GM23248 (cell line): ENCODE results near the gene HPSE. TPM values are rescaled to one million over a fixed set of nuclear protein-coding genes. Genes with fewer than 3 reads are reported as not detected.
A peak's percentile ranks its signal among the peaks of the same experiment; 100 is the strongest.

ENCODE experiments used
- DNase-seq: peaks from one replicate; pipeline ENCODE4 v3.0.0-alpha.2; 2015
- H2AFZ ChIP-seq: fragments of 200-600 bp; sonication (generic); 2 replicates; pipeline ENCODE4 v1.6.1; 2016; ENCODE audit warnings: antibody characterized with exemption
- H3F3A ChIP-seq: fragments of 200-600 bp; sonication (generic); 2 replicates; pipeline ENCODE4 v1.6.1; 2016; ENCODE audit warnings: mild to moderate bottlenecking, antibody characterized with exemption, mixed run types; ENCODE audit not compliant: insufficient read depth
- H3K27ac ChIP-seq: fragments of 200-600 bp; sonication (generic); 2 replicates; pipeline ENCODE4 v1.5.1; 2016; ENCODE audit warnings: mild to moderate bottlenecking
- H3K27me3 ChIP-seq: fragments of 200-600 bp; sonication (generic); replicated peaks from 2 replicates; pipeline ENCODE4 v1.6.1; 2016; ENCODE audit warnings: mild to moderate bottlenecking; ENCODE audit not compliant: insufficient read depth
- H3K36me3 ChIP-seq: fragments of 200-600 bp; sonication (generic); 2 replicates; pipeline ENCODE4 v1.6.1; 2016; ENCODE audit warnings: low read depth, mild to moderate bottlenecking
- H3K4me1 ChIP-seq: fragments of 200-600 bp; sonication (generic); 2 replicates; pipeline ENCODE4 v1.6.1; 2016; ENCODE audit warnings: mild to moderate bottlenecking; ENCODE audit not compliant: insufficient read depth
- H3K4me2 ChIP-seq: fragments of 200-600 bp; sonication (generic); one replicate; pipeline ENCODE4 v1.6.1; 2016; ENCODE audit warnings: mild to moderate bottlenecking; ENCODE audit not compliant: unreplicated experiment
- H3K4me3 ChIP-seq: fragments of 200-600 bp; sonication (generic); 2 replicates; pipeline ENCODE4 v1.5.1; 2016; ENCODE audit warnings: mild to moderate bottlenecking
- H3K79me2 ChIP-seq: fragments of 200-600 bp; sonication (generic); 2 replicates; pipeline ENCODE4 v1.6.1; 2016; ENCODE audit warnings: mild to moderate bottlenecking; ENCODE audit not compliant: insufficient read depth
- H3K9ac ChIP-seq: fragments of 200-600 bp; sonication (generic); 2 replicates; pipeline ENCODE4 v1.6.1; 2016; ENCODE audit warnings: mild to moderate bottlenecking
- H3K9me2 ChIP-seq: fragments of 200-600 bp; sonication (generic); 2 replicates; pipeline ENCODE4 v1.6.1; 2016; ENCODE audit warnings: mixed run types, mild to moderate bottlenecking, moderate library complexity; ENCODE audit not compliant: insufficient read depth
- H3K9me3 ChIP-seq: fragments of 200-600 bp; sonication (generic); one replicate; pipeline ENCODE4 v1.6.1; 2017; ENCODE audit warnings: low read depth
- H4K20me1 ChIP-seq: fragments of 200-600 bp; sonication (generic); 2 replicates; pipeline ENCODE4 v1.6.0; 2016; ENCODE audit not compliant: insufficient read depth
- EZH2 ChIP-seq: fragments of 200-600 bp; sonication (generic); IDR thresholded peaks from 2 replicates; pipeline ENCODE4 v1.6.1; 2018; ENCODE audit warnings: antibody characterized with exemption, mild to moderate bottlenecking; ENCODE audit not compliant: insufficient read depth, poor library complexity, severe bottlenecking
- EZH2phosphoT487 ChIP-seq: fragments of 200-600 bp; sonication (generic); IDR thresholded peaks from 2 replicates; pipeline ENCODE4 v1.6.1; 2018; ENCODE audit warnings: antibody characterized with exemption, moderate library complexity, mild to moderate bottlenecking, low read depth; ENCODE audit not compliant: insufficient read depth
- WGBS, 2 experiments: methylation state at CpG; one replicate each; pipeline ENCODE4 v1.1.6; 2015 to 2017; ENCODE audit warnings: low lambda C conversion rate in 2 of 2, low coverage in 1 of 2; ENCODE audit errors: missing lambda C conversion rate in 2 of 2; 5-methylcytosine and 5-hydroxymethylcytosine counted together
- in situ Hi-C: fragments of 300-500 bp; cut with MboI; formaldehyde crosslinking; loops from 2 replicates; pipeline ENCODE4 v1.15.0; 2020
- polyA plus RNA-seq: library from polyadenylated mRNA; unstranded; fragments of >200 nt; fragmentation: Nextera tagmentation; extraction: Ambion mirVana; gene quantifications from 2 replicates; pipeline ENCODE4 v1.2.1, GENCODE V29; 2016
- total RNA-seq: library from RNA; depleted of rRNA; stranded (reverse); fragments of >200 nt; shearing (Covaris generic); gene quantifications from 2 replicates; pipeline ENCODE4 v1.2.3, GENCODE V29; 2014; rRNA removed

The HPSE gene
- total RNA-seq (0.54 and 1.0 TPM in 2 replicates), polyA plus RNA-seq (0.96 and 1.5 TPM in 2 replicates)

GRCh38 chr4:83334425-83335241 is at the start of gene HPSE:
Gene HPSE, minus strand, starts transcription at chr4:83334848. Its CDS starts 66 bp downstream, at chr4:83334782.
- H3K9ac ChIP-seq, result peak within 1 kb of the TSS; percentile 51
- H3F3A ChIP-seq, result peaks cover 6% of the 10 kb centered on the region; the same call in 1 of the 2 replicates
- H3K4me1 ChIP-seq, result no peaks in the 10 kb centered on the region
- TF ChIP-seq EZH2phosphoT487, result no peak
- no peak for TF ChIP-seq EZH2
- no peaks in the 10 kb centered on the region for H3K79me2 ChIP-seq
- H2AFZ ChIP-seq, result peak within 1 kb of the TSS; percentile 85
- H3K9me2 ChIP-seq, result no peaks in the 10 kb centered on the region
- H3K36me3 ChIP-seq, result no peaks in the 10 kb centered on the region
- peaks cover 13% of the 10 kb centered on the region for H3K27me3 ChIP-seq
- peak within 1 kb of the TSS; percentile 76 for H3K4me3 ChIP-seq
- 2% methylated on average over 36 to 53 of the region's 63 CpGs for WGBS, 2 experiments
- H3K4me2 ChIP-seq, result peak within 1 kb of the TSS; percentile 81
- in situ Hi-C loops, result no loop called here
- H3K9me3 ChIP-seq, result no peaks in the 10 kb centered on the region
- no peaks in the 10 kb centered on the region for H4K20me1 ChIP-seq
- peak; percentile 63 for DNase-seq
- H3K27ac ChIP-seq, result no peak within 1 kb of the TSS

GRCh38 chr4:83382850-83383249 is 48.2 kb upstream of the HPSE start:
- in situ Hi-C loops, result no loop called here
- WGBS, 2 experiments, result 55 to 56% methylated on average over 2 of the region's 2 CpGs
- Histone ChIP-seq H3K27me3 (no peaks in the 10 kb centered on the region), H4K20me1 (no peaks in the 10 kb centered on the region), H3K27ac (no peak overlapping the region), H2AFZ (no peak overlapping the region), H3K79me2 (no peaks in the 10 kb centered on the region), H3K9me2 (no peaks in the 10 kb centered on the region), H3K9ac (no peak overlapping the region), H3K9me3 (no peaks in the 10 kb centered on the region), H3K4me1 (peaks cover 13% of the 10 kb centered on the region), H3F3A (no peaks in the 10 kb centered on the region), H3K4me3 (no peak overlapping the region), H3K36me3 (no peaks in the 10 kb centered on the region), H3K4me2 (no peak overlapping the region)
- no peak for DNase-seq
- no peak for TF ChIP-seq EZH2

- no peaks in the 10 kb centered on the region for H3K79me2 ChIP-seq
- H3F3A ChIP-seq, result no peaks in the 10 kb centered on the region
- H3K4me1 ChIP-seq, result no peaks in the 10 kb centered on the region
- H3K36me3 ChIP-seq, result no peaks in the 10 kb centered on the region
- H2AFZ ChIP-seq, result no peak overlapping the region
- in situ Hi-C loops, result no loop called here
- no peak for DNase-seq
- H3K9me2 ChIP-seq, result no peaks in the 10 kb centered on the region
- H3K9ac ChIP-seq, result no peak overlapping the region
- WGBS, 2 experiments, result 60 to 65% methylated on average over 4 of the region's 4 CpGs
- H3K27ac ChIP-seq, result no peak overlapping the region
- no peak overlapping the region for H3K4me3 ChIP-seq
- H3K27me3 ChIP-seq, result no peaks in the 10 kb centered on the region
- H3K4me2 ChIP-seq, result no peak overlapping the region
- no peaks in the 10 kb centered on the region for H3K9me3 ChIP-seq
- TF ChIP-seq EZH2phosphoT487, result no peak
- TF ChIP-seq EZH2, result no peak
- H4K20me1 ChIP-seq, result no peaks in the 10 kb centered on the region
These were observed 46.5 kb upstream of the HPSE start for GRCh38 chr4:83381173-83381572.

DNA sequence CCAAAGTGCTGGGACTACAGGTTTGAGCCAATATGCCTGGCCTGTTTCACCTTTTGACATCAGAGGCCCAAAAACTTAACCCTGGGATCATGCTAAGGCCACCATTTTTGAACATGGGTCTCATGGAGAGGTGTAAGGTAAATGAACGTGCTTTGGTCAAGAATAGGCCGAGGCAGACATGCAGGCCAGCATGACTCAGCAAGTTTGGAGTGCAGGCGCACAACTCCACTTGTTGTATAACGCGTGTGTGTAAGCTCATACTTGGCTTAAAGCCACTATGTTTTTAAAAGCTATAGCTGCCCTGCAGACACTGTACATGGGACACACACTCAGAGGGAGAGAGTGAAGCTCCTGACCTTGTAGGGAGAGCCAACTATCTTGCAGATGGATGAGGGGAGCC is 43.8 kb upstream of the HPSE start:
- no peak overlapping the region for H2AFZ ChIP-seq
- no peak overlapping the region for H3K27ac ChIP-seq
- H3K4me1 ChIP-seq, result no peaks in the 10 kb centered on the region
- no peaks in the 10 kb centered on the region for H3K9me2 ChIP-seq
- 60 to 64% methylated on average over 5 of the region's 5 CpGs for WGBS, 2 experiments
- H3K36me3 ChIP-seq, result no peaks in the 10 kb centered on the region
- in situ Hi-C loops, result no loop called here
- no peaks in the 10 kb centered on the region for H3F3A ChIP-seq
- H3K9me3 ChIP-seq, result no peaks in the 10 kb centered on the region
- H4K20me1 ChIP-seq, result no peaks in the 10 kb centered on the region
- TF ChIP-seq EZH2phosphoT487 (no peak), EZH2 (no peak)
- no peak overlapping the region for H3K4me3 ChIP-seq
- H3K9ac ChIP-seq, result no peak overlapping the region
- DNase-seq, result no peak
- H3K4me2 ChIP-seq, result no peak overlapping the region
- no peaks in the 10 kb centered on the region for H3K27me3 ChIP-seq
- H3K79me2 ChIP-seq, result no peaks in the 10 kb centered on the region
